GM19025 (cell line): ENCODE measurements around the gene NEURL1.

ENCODE experiments used
- ATAC-seq: cut with Tn5 transposase; IDR thresholded peaks from one replicate; pipeline ENCODE4 v1.9.1; 2021; ENCODE audit warnings: mild to moderate bottlenecking, low read depth, moderate library complexity; ENCODE audit not compliant: unreplicated experiment

The NEURL1 gene

GRCh38 chr10:103543617-103544525, 50.4 kb downstream of the NEURL1 start:
- no peak for ATAC-seq

DNA sequence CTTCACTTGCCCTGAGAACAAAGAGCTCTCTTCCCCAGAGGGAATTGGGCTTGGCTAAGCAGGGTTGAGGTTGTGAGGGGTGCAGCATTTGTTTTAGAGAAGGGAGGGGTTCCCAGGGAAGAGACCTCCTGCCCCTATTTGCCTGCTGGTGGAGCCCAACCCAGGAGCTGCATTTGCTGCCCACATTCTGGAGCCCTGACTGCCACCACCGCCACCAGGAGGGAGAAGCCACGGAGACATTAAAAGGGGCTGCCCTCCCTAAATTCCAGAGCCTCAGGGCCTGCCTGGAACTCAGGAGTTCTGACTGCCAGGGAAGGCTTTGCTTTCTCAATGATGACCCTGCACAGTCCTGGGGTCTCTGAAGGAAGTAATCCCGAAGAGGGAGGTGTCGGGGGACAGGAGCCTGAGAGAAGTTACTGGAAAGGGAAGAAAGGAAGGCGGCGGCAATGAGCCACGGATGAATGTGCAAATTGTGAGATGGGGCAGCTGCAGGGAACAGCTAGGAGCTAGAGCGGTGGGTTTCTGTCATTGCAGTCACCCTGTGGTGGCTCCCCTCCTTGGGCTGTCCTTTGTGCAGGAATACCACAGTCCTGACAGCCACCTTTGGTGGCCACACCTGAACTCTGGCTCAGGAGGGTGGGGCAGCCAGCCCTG, 51.3 kb downstream of the NEURL1 start:
- ATAC-seq, result no peak

GRCh38 chr10:103545366-103545765, 51.9 kb downstream of the NEURL1 start:
- no peak for ATAC-seq

- no peak for ATAC-seq
These were observed 52.3 kb downstream of the NEURL1 start for GRCh38 chr10:103545771-103546281.

- no peak for ATAC-seq
These were observed 52.9 kb downstream of the NEURL1 start for GRCh38 chr10:103546401-103546800.

DNA sequence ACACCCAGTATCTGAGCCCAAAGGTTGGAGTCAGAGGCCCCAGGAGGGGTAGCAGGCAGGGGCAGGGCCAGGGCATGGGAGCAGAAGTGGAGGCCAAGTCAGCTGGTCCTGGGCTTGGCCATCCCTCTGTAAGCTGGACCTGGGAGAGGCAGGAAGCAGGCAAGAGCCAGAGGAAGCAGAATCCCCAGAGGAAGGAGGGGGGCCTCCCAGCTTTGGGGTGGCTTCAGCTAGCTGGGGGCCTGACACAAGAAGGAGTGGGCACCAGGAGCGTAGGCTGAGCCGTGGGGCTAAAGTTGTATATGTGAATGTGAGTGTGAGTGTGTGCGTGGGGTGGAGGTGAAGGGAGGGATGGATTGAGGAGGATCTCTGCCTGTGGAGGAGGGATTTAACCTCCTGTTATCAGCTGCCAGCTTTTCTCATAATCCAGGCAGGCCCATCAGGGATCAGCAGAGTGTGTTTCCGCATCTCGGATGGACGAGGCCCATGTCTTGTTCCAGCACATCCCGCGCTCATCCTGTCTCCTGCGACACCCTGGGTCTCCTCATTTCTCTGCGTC, 54.0 kb downstream of the NEURL1 start:
- no peak for ATAC-seq

DNA sequence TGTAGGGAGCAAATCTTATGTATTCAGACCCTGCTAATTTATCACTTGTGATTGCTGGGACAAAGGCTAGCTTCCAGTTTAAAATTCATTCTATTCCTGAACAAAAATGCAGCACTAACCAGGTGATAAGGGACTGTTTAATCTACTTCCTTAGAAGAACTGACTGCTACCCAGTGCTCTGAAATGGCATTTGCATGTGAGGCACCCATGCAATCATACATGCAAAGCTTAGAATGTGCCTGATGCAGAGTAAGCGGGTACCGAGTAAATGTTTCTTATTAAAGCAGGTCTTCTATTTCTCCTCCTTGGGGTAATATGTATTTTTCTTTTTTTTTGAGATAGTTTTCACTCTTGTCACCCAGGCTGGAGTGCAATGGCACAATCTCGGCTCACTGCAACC, 54.5 kb downstream of the NEURL1 start:
- no peak for ATAC-seq

DNA sequence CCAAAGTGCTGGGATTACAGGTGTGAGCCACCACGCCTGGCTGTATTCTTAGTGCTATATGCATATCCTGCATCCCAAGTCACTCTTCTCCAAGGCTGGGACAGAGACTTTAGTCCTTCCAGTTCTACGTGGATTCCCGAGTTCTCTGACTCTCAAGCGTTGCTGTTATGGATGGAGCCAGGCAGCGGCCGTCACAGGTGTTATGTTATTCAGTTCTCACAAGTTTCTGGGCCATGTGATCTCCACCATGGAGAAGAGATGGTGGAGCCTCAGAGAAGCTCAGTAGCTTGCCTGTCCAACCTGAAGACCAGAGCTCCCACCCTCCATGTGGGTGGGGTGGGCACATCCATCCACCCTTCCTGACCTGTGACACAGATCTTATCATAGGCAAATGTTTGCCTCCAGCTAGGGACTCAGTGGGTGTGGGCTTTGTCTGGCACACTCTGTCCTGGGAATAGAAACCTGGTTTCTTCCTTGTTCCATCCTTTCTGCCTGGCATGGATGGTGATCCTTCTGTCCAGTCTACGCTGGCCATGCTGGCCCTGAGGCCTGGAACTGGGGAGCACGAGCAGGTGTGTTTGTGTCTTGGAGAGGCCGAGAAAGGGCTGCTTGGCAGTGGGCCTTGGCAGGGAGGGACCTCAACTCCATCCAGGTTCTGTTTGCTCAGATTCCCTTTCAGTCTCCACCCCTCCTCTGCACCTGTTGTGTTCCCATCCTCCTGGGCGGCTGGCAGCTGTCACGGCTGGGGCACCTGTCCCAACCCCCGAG, 55.3 kb downstream of the NEURL1 start:
- no peak for ATAC-seq

- no peak for ATAC-seq
These were observed 55.8 kb downstream of the NEURL1 start for GRCh38 chr10:103549349-103549685.

DNA sequence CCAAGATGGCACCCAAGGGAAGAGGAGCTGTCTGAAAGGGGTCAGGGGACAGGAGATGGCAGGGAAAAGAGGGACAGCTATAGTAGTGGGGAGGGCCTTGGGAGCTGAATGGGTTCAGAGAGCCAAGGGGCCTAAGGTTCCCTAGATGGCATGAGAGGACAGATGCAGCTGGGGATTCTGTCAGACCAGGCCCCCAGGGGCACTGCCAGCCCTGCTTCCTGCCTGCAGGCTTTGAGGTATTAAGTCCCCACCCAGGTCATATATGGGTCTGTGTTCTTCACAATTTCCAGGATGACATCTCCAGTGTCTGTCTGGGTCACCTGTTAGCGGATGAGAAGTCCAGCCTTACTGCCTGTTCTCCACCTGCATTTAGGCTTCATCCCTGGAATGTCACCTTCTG, 56.7 kb downstream of the NEURL1 start:
- ATAC-seq, result no peak

- ATAC-seq, result no peak
These were observed 58.4 kb downstream of the NEURL1 start for GRCh38 chr10:103551619-103552602.

- no peak for ATAC-seq
These were observed 59.6 kb downstream of the NEURL1 start for GRCh38 chr10:103552856-103553742.

DNA sequence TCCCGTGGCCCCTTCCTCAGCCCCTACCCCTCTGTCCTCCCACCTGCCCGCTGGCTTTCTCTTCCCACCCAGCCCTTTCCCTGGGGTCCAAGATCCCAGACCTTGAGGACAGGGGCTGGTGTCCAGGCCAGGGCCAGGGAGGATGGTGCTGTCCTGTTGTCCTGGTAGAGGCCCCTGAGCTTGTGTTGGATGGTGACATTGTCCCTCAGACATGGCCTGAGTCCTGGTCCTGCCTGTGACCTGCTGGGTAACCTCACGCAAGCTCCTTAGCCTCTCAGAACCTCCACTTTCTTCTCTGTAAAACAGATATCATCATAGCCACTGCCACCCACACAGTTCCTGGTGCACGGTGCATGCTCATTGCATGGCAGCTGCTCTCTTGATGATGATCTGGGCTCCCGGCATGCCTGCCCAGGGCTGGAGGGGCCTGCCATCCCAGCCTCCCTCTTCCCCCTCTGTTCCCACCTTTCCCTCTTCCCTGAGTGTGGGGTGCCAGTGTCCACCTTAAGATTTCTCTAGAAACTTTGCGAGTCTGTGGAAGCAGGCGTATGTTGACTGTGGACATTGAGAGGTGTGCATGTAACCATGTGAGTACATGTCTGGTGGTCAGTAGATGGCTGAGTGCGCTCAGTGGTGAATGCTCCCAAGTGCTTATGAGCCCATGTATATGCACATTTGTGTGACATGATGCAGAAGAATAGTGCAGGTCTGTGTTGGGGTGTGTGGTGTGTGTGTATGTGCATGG, 60.4 kb downstream of the NEURL1 start:
- ATAC-seq, result no peak

- no peak for ATAC-seq
These were observed 61.2 kb downstream of the NEURL1 start for GRCh38 chr10:103554488-103555324.

GRCh38 chr10:103555325-103555649, 61.8 kb downstream of the NEURL1 start:
- ATAC-seq, result no peak

DNA sequence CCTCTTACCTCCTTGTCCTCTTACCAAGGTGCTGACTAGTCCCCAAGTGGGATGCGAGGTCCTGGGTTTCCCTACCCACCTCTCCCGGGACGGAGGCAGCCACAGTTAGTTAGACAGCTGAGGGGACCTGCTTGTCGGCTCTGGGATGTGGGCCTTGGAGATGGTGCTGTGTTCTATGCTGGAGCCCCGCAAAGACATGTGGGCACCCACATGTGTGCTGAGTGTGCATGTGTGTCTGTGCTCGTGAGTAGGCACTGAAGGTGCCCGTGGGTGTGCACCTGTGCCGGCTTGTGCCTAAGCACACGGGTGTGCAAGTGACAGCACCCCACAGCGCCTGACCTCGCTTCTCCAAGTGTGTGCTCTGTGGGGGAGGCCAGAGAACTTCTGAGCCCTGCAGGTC, 62.2 kb downstream of the NEURL1 start:
- ATAC-seq, result no peak

GRCh38 chr10:103556383-103557007, 63.0 kb downstream of the NEURL1 start:
- ATAC-seq, result no peak
